ENCODE results near the gene ZCRB1.

ZCRB1 gene, protein sequence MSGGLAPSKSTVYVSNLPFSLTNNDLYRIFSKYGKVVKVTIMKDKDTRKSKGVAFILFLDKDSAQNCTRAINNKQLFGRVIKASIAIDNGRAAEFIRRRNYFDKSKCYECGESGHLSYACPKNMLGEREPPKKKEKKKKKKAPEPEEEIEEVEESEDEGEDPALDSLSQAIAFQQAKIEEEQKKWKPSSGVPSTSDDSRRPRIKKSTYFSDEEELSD
- long read RNA-seq, transcript ZCRB1-201 (8 exons, 1,827 nt), result major isoform, 9 of 17 reads
- long read RNA-seq, partial matches to known transcripts, result 5 of 17 reads
- long read RNA-seq, other reads (novel, unspliced or antisense), result 2 of 17 reads

DNA sequence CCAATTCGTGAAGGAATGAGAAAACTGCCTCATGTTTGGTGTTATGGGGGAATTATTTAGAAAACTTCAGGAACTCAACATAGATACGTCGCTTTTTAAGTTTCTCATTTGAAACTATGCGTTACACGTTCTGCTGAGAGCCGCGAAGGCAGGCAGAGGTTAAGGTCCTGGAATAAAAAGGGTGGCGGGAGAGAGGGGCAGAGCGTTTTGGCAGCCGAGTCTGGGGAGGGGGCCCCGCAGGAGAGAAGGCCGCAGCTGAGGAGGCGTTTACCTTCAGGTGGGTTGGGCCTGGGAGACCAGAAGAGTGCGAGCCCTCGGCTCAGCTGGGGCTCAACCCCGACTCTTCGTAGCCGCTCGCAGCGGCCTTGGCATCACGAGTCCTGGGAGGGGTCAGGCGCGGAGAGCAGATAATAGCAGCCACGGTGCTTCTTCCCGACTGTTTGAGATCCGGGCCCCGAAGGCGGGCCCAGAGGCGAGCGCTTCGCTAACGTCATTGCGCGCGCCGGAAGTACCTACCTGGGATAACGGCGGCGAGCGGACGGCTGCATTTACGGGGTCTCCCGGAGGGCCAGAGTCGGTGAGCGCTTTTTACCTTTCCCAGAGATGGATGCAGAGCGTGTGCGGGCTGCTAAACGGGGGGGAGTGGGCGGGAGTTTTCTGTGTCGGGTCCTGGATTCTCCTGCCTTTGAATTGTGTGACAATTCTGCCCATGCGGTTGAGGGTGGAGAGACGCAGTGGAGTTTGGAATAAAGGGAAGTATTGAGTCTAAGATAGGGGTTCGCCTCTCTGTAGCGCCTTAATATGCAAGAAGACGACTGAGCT lies at the start of gene ZCRB1, which contains the start of gene PPHLN1:
Gene ZCRB1, minus strand, starts transcription at position 442 of the 822 bp plus-strand sequence. CDS start 1,992 bp downstream, outside the sequence.
Gene PPHLN1, plus strand, starts transcription at position 515 of the 822 bp plus-strand sequence. CDS start 9,736 bp downstream, outside the sequence.
- Histone ChIP-seq H3K4me3 (replicated peaks; ENCODE audit: insufficient read depth, low read length) (peak within 1 kb of the TSS; percentile 86), H3K27ac (replicated peaks) (peak within 1 kb of the TSS; percentile 82), H3K27me3 (ENCODE audit: insufficient read depth, poor library complexity, severe bottlenecking) (no peaks in the 10 kb centered on the region)
- DNase-seq (ENCODE audit: low read depth in 1 of 2, low spot score in 1 of 2), result peak; percentile 58 to 83
- TF ChIP-seq POLR2AphosphoS5 (IDR thresholded peaks at IDR 0.05; ENCODE audit: low read depth), result peak; percentile 80; the same call in 1 of the 2 replicates
- TF ChIP-seq, protein P1, sequence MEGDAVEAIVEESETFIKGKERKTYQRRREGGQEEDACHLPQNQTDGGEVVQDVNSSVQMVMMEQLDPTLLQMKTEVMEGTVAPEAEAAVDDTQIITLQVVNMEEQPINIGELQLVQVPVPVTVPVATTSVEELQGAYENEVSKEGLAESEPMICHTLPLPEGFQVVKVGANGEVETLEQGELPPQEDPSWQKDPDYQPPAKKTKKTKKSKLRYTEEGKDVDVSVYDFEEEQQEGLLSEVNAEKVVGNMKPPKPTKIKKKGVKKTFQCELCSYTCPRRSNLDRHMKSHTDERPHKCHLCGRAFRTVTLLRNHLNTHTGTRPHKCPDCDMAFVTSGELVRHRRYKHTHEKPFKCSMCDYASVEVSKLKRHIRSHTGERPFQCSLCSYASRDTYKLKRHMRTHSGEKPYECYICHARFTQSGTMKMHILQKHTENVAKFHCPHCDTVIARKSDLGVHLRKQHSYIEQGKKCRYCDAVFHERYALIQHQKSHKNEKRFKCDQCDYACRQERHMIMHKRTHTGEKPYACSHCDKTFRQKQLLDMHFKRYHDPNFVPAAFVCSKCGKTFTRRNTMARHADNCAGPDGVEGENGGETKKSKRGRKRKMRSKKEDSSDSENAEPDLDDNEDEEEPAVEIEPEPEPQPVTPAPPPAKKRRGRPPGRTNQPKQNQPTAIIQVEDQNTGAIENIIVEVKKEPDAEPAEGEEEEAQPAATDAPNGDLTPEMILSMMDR (IDR thresholded peaks at IDR 0.05; ENCODE audit: insufficient read depth, low read length), result no peak
- peak; percentile 66 for TF ChIP-seq GABPA (IDR thresholded peaks at IDR 0.05; ENCODE audit: low read depth)
- TF ChIP-seq SPI1 (IDR thresholded peaks at IDR 0.05; ENCODE audit: borderline replicate concordance, low read depth), result no peak
- TF ChIP-seq, protein P2, sequence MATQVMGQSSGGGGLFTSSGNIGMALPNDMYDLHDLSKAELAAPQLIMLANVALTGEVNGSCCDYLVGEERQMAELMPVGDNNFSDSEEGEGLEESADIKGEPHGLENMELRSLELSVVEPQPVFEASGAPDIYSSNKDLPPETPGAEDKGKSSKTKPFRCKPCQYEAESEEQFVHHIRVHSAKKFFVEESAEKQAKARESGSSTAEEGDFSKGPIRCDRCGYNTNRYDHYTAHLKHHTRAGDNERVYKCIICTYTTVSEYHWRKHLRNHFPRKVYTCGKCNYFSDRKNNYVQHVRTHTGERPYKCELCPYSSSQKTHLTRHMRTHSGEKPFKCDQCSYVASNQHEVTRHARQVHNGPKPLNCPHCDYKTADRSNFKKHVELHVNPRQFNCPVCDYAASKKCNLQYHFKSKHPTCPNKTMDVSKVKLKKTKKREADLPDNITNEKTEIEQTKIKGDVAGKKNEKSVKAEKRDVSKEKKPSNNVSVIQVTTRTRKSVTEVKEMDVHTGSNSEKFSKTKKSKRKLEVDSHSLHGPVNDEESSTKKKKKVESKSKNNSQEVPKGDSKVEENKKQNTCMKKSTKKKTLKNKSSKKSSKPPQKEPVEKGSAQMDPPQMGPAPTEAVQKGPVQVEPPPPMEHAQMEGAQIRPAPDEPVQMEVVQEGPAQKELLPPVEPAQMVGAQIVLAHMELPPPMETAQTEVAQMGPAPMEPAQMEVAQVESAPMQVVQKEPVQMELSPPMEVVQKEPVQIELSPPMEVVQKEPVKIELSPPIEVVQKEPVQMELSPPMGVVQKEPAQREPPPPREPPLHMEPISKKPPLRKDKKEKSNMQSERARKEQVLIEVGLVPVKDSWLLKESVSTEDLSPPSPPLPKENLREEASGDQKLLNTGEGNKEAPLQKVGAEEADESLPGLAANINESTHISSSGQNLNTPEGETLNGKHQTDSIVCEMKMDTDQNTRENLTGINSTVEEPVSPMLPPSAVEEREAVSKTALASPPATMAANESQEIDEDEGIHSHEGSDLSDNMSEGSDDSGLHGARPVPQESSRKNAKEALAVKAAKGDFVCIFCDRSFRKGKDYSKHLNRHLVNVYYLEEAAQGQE (IDR thresholded peaks at IDR 0.05; ENCODE audit: insufficient replicate concordance, low read depth), result no peak

DNA sequence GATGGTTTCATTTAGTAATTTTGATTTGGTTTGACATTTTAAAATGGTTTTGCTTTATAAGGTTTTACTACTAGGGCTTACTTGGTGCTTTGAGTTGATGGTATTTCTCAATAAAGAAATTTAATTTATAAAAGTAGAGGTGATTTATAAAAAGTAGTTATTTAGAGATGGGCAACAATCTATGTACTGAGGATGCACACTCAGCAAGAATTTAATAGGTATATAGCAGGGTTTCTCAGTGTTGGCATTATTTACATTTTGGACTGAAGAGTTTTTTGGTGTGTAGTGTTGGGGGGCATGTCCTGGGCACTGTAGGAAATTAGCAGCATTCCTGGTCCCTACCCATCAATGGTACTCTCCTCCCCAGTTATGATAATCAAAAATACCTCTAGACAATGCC lies 47.8 kb upstream of the ZCRB1 start:
- Histone ChIP-seq H3K4me3 (replicated peaks; ENCODE audit: insufficient read depth, low read length) (no peak overlapping the region), H3K27ac (replicated peaks) (no peak overlapping the region), H3K27me3 (ENCODE audit: insufficient read depth, poor library complexity, severe bottlenecking) (no peaks in the 10 kb centered on the region)
- no peak for DNase-seq (ENCODE audit: low read depth in 1 of 2, low spot score in 1 of 2)
- no peak for TF ChIP-seq GABPA (IDR thresholded peaks at IDR 0.05; ENCODE audit: low read depth)
- TF ChIP-seq, protein P1 (IDR thresholded peaks at IDR 0.05; ENCODE audit: insufficient read depth, low read length), result no peak
- TF ChIP-seq, protein P2 (IDR thresholded peaks at IDR 0.05; ENCODE audit: insufficient replicate concordance, low read depth), result no peak
- no peak for TF ChIP-seq SPI1 (IDR thresholded peaks at IDR 0.05; ENCODE audit: borderline replicate concordance, low read depth)
- TF ChIP-seq POLR2AphosphoS5 (IDR thresholded peaks at IDR 0.05; ENCODE audit: low read depth), result no peak

DNA sequence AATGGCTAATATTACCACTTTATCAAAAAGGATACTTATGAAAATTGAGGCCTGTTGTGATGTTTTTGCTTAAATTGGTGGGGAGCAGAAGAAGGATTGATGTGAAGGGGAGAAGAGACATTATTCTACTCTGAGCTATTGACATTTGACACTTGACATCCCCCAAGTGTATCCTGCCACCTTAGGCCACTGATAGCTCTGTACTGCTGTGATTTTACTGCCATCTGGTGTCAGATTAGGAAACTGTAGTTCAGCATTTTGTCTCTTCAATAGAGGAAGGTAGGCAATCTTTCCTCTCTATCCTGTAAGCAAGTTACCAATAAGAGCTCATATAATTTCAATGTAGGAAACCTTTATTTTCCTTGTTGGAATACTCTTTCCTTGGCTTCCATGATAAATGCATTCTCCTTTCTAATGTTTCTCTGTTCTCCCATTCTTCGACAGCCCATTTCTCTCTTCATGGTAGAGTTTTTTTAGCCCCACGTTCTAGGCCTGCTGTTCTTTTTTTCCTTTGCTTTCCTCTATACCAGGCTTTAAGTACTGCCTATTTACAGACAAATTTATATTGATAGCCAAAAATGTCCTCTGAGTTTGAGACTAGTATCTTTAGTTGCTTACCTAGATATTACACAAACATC lies 46.4 kb upstream of the ZCRB1 start:
- H3K4me3 ChIP-seq (replicated peaks; ENCODE audit: insufficient read depth, low read length), result no peak overlapping the region
- peak; percentile 21 to 56 for DNase-seq (ENCODE audit: low read depth in 1 of 2, low spot score in 1 of 2)
- TF ChIP-seq, protein P1 (IDR thresholded peaks at IDR 0.05; ENCODE audit: insufficient read depth, low read length), result peak; percentile 76
- TF ChIP-seq SPI1 (IDR thresholded peaks at IDR 0.05; ENCODE audit: borderline replicate concordance, low read depth), result no peak
- no peak for TF ChIP-seq GABPA (IDR thresholded peaks at IDR 0.05; ENCODE audit: low read depth)
- no peaks in the 10 kb centered on the region for H3K27me3 ChIP-seq (ENCODE audit: insufficient read depth, poor library complexity, severe bottlenecking)
- H3K27ac ChIP-seq (replicated peaks), result no peak overlapping the region
